NOMO-1 treated with dmso at 0.1 percent for 144 hours (cell line): ENCODE measurements around the gene SOST.
"Not testable (repeated sequence)": the region's sequence is repeated elsewhere in the genome, so short reads cannot be mapped to it uniquely, and the experiment has no call there.

Source experiments
- DNase-seq: peaks from one replicate; lab custom pipeline; 2025; ENCODE audit not compliant: unreplicated experiment; lab: John Stamatoyannopoulos, UW

SOST gene

DNA sequence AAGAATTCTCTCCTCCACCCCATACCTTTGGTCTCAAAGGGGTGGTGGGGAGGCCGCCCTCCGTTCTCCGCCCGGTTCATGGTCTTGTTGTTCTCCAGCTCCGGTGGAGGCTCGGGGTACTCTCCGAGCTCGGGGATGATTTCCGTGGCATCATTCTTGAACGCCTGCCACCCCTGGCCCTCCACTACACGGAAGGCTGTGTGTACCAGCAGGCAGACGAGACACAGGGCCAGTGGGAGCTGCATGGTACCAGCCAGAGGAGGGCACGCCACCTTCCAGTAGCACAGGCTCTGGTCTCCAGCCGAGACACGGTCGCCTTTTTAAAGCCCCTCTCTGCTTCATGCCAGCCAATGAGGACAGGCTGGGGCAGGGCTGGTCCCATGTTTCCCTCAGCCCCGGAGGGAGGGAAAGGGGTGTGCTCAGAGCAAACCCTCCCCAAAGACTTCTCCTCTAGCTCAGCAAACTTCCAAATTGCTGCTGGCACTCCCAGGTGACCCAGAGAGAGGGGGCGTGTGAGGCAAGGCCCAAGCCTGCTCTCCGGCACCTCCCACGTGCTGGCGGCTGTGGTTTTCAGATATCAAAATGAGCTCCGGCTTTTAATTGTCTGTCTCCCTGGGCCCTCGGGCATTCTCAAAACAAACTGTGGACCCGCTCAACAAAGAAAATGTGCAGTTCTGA lies at the start of gene SOST:
Gene SOST, minus strand, starts transcription at position 295 of the 678 bp plus-strand sequence. Its CDS starts 50 bp downstream, at position 245.
- no peak for DNase-seq

DNA sequence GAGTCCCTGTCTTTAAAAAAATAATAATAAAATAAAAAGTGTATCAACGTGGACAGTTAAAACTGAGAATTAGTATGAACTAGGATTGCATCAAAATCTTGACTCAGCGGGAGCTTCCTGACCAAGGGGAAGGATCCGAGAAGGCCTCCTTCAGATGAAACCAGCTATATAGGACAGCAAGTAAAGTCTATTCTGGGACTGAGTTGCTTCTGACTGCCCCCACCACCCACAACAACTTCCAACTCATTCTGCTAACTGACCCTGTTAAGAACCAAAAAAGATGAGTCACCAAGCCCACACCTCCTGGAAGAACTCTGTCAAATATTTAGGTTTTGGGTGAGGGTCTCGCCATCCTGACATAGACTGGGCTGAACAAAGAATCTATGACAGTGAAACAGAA lies 49.5 kb upstream of the SOST start:
- no peak for DNase-seq

GRCh38 chr17:43805117-43805516 lies 46.5 kb upstream of the SOST start:
- no peak for DNase-seq

GRCh38 chr17:43803758-43804157 lies 45.2 kb upstream of the SOST start:
- DNase-seq: no peak

- DNase-seq: no peak
Measured at GRCh38 chr17:43801844-43802243, 43.3 kb upstream of the SOST start.

DNA sequence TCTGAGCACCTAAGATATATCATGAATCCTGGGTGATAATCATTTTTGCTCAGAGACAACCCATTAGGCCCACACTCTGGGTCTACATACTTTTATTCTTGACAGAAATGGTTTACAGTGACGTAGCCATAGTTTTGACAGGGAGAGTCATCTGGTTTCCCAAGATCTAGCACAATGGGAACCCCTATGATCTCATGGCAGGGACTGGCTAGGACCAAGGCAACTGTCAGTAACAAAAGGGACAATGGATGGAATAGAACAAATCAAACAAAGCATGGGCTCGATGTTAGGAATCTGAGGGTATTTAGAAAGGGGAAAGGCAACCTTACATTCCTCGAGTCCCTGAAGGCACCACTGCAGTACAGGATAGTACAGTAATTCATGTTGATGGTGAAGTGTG lies 42.1 kb upstream of the SOST start:
- DNase-seq: no peak

GRCh38 chr17:43799047-43799446 lies 40.5 kb upstream of the SOST start:
- DNase-seq: no peak

DNA sequence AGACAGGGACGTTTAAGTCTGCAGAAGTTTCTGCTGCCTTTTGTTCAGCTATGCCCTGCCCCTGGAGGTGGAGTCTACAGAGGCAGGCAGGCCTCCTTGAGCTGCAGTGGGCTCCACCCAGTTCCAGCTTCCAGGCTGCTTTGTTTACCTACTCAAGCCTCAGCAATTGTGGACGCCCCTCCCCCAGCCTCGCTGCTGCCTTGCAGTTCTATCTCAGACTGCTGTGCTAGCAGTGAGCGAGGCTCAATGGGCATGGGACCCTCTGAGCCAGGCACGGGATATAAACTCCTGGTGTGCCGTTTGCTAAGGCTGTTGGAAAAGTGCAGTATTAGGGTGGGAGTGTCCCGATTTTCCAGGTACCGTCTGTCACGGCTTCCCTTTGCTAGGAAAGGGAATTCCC lies 39.4 kb upstream of the SOST start:
- DNase-seq: not testable (repeated sequence)

DNA sequence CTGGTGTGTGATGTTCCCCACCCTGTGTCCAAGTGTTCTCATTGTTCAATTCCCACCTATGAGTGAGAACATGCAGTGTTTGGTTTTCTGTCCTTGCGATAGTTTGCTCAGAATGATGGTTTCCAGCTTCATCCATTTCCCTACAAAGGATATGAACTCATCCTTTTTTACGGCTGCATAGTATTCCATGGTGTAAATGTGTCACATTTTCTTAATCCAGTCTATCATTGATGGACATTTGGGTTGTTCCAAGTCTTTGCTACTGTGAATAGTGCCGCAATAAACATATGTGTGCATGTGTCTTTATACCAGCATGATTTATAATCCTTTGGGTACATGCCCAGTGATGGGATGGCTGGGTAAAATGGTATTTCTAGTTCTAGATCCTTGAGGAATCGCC lies 34.1 kb upstream of the SOST start:
- DNase-seq: not testable (repeated sequence)

GRCh38 chr17:43791589-43791988 lies 33.0 kb upstream of the SOST start:
- DNase-seq: no peak

- no peak for DNase-seq
Measured at GRCh38 chr17:43790311-43790940, 31.8 kb upstream of the SOST start.

DNA sequence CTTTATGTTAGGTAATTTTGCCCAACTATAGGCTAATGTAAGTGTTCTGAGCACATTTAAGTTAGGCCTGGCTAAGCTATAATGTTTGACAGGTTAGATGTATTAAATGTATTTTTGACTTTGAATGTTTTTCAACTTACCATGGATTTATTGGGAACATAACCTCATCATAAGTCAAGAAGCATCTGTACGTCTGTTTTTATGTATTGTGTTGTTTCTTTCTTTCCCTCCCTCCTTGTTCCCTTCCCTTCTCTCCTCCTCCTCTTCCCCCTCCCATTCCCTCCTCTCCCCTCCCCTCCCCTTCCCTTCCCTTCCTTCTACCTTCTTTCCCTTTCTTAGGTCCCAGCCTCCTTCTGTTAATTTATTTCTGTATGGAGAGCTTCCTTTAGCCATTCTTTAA lies 30.9 kb upstream of the SOST start:
- DNase-seq: no peak

DNA sequence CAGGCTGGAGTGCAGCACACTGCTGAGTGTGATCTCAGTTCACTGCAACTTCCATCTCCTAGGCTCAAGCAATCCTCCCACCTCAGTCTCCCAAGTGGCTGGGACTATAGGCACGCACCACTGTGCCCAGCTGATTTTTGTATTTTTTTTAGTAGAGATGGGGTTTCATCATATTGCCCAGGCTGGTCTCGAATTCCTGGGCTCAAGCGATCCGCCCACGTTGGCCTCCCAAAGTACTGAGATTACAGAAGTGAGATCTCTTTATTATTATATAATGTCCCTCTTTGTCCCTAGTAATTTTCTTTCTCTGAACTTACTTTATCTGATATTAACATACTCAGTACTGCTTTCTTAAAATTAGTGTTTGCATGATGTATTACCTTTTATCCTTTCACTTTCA lies 29.9 kb upstream of the SOST start:
- no peak for DNase-seq

DNA sequence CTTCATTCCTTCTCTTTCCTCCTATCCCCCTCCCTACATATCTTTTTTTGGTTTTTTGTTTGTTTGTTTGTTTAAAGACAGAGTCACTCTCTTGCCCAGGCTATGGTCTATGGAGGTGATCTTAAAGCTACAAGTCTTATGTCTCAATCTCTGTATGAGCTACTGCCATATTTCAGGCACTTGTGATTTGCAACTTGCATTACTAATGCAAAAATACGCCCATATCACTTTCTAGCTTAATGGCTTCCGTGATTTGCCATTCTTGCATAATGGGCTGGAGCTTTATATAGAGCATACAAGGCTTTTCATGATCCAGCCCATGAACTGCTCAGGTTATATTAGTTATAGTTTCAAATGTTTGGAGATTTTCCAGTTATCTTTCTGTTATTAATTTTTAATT lies 29.1 kb upstream of the SOST start:
- DNase-seq: peak; percentile 49

DNA sequence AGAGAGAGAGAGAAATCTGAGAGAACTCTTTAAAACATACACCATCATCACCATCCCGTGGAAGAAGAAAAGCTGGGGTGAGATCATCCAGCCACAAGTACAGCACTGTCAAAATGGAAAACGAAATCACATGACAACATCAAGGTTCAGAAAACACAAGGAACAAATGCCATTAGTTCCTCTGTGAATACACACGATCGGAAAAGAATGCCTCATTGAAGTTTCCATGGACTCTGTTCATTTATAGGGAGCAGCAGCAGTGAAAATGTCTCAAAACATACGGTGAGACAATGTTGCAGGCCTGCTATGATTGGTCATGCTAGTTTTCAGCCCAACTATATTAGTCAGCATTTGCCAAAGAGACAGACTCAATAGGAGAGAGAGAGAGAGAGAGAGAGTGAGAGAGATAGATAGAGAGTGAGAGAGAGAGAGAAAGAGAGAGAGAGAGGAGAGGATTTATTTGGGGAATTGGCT lies 26.1 kb upstream of the SOST start:
- DNase-seq: no peak

- DNase-seq: no peak
Measured at GRCh38 chr17:43784068-43784467, 25.5 kb upstream of the SOST start.

GRCh38 chr17:43782913-43783680 lies 24.5 kb upstream of the SOST start:
- no peak for DNase-seq

DNA sequence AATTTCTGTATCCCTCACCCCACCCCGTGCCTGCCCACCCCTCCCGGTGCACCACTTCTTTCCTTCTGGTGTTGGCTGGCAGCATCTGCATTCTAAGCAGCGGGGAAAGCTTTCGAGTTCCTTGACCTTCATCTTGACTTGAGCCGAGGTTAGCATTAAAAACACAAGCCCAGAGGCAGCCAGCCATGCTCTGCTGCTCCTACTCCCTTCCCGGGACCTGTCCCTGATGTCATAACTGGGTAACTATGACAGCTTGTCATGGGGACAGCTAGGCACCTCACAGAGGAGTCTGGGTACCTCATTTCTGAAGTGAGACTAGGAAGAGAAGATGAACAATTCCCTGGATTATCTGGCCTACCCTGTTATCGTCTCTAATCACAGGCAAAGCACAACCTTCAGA lies 21.5 kb upstream of the SOST start, which contains the start of gene CFAP97D1:
Gene CFAP97D1, plus strand, starts transcription at position 301 of the 400 bp plus-strand sequence. Its CDS starts 28 bp downstream, at position 329.
- DNase-seq: no peak

DNA sequence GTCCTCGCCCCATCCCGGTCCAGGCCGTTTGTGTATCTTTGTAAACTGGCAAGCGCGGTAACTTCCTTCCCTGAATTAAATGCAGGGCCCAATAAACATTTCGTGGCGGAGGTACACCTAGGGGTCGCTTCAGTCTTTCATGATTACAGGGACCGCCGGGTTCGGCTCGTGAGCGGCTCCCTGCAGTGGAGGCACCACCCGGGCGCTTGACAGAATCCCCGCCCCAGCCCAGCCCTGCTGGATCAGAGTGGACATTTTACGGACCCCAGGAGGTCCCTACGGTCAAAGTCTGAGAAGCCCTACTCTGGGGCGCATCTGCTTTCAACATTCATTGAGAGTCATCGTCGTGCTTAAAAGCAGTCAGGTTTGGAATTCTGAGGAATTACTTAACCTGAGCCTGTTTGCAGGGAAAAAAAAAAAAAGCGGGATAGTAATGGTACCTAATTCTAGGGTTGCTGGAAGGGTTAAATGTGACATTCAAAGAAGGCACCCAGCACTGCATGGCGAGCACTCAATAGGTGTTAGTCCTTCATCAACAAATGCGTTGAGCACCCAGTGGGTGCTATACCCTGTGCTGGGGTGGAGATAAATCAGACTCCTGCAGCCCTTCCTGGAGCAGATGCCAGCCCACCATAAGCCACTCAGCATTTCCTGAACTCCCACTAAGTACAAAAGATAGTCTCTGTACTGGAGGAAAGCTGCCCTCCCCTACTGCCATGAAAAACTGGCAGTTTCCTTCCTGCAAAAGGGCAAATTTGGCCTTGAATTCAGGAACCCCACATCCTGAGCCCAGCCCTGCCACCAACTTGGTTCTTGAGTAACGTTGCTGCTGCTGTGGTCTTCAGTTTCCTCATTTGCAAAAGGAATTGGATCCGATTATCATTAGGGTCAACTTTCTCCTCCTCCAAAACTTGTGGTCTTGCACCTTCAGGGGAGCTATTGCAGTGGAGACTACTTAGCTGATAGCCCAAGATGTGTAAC lies 20.8 kb upstream of the SOST start:
- peak; percentile 67 for DNase-seq

DNA sequence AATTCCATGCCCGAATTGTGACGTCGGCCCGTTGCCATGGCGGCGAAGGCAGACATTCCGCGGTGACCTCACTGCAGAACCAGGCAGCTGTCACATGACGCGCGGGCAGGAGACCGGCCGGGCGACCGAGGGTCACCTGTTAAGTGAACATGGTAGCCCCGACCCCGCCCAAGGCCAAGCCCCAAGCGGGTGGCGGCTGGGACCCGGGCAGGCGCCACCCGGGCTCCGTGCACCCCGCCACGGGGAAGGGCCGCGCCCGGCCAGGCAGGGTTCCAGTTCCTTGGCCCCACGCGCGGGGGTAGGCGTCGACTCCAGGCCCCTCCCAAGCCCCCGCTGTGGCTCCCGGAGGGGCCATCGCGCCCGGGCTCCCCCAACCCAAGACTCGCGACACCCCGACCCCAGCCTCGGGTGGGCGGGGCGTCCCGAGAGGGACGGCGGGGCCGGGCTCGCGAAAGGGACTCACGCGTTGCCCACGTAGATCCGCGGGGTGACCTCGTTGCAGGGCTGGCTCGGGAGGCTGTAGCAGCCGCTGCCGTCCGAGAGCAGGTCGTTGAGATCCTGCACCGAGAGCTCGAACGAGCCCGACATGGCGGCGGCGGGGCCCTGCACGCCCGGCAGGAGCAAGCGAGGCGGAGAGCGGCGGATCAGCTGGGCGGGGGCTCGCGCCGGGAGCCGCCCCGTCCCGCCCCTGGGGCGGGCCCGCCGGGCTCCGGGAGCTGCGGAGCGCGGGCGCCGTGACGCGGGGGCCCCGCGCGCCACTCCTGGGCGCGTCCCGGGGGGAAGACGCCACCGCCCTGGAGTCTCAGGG lies 19.9 kb upstream of the SOST start, which contains the start of gene DUSP3:
Gene DUSP3, minus strand, starts transcription at position 641 of the 808 bp plus-strand sequence. Its CDS starts 53 bp downstream, at position 588.
- DNase-seq: peak; percentile 67
